HT1080 (cell line): Measurements from ENCODE around the gene UNKL. TPM values are rescaled to one million over a fixed set of nuclear protein-coding genes. Genes with fewer than 3 reads are reported as not detected.

Source experiments
- DNase-seq: peaks from one replicate; pipeline ENCODE4 v3.0.0-alpha.2; 2015; ENCODE audit warnings: low read depth
- polyA plus RNA-seq, 2 experiments: library from polyadenylated mRNA; depleted of rRNA; stranded (reverse); fragments of >200 nt; gene quantifications; 2 replicates each; pipeline ENCODE4 v1.2.3, GENCODE V29; 2015
- total RNA-seq: library from RNA; depleted of rRNA; stranded (reverse); fragments of >200 nt; shearing (Covaris generic); gene quantifications from 2 replicates; pipeline ENCODE4 v1.2.3, GENCODE V29; 2014; rRNA removed

The UNKL gene, protein sequence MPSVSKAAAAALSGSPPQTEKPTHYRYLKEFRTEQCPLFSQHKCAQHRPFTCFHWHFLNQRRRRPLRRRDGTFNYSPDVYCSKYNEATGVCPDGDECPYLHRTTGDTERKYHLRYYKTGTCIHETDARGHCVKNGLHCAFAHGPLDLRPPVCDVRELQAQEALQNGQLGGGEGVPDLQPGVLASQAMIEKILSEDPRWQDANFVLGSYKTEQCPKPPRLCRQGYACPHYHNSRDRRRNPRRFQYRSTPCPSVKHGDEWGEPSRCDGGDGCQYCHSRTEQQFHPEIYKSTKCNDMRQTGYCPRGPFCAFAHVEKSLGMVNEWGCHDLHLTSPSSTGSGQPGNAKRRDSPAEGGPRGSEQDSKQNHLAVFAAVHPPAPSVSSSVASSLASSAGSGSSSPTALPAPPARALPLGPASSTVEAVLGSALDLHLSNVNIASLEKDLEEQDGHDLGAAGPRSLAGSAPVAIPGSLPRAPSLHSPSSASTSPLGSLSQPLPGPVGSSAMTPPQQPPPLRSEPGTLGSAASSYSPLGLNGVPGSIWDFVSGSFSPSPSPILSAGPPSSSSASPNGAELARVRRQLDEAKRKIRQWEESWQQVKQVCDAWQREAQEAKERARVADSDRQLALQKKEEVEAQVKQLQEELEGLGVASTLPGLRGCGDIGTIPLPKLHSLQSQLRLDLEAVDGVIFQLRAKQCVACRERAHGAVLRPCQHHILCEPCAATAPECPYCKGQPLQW
- total RNA-seq: 17.0 and 21.8 TPM in 2 replicates
- polyA plus RNA-seq (2015; cell fraction: cytosol; rRNA removed): 21.2 and 24.3 TPM in 2 replicates
- polyA plus RNA-seq (2015; cell fraction: nucleus; rRNA removed): 47.3 and 53.9 TPM in 2 replicates

DNA sequence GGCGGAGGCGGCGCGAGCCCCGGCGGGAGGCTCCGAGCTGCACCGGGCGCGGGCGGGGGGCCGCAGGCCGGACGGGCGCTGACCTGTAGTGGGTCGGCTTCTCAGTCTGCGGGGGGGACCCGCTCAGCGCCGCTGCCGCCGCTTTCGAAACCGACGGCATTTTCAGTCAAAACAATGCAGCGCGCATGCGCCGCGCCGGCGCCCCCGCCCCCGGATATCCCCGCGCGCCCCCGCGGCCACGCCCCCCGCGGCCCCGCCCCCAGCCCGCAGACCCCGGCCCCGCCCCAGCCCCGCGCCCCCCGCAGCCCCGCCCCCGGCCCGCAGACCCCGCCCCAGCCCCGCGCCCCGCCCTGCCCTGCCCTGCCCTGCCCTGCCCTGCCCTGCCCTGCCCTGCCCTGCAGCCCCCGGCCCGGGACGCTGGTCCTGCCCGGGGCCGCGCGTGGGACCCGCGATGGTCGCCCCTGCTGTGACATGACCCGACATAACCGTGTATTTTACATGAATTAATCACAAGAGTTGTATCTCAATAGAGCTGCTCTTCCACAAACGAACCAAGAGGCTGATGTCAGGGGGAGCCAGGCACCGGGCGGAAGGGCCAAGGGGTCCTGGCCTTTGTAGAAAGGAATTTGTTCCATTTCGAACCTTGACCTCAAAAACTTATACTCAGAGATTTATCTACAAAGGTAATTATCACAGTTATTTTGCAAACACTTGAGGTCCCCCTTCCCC lies at the start of gene UNKL:
UNKL (minus strand) TSS at position 173 of the 729 bp plus-strand sequence; CDS start at position 160, 13 bp downstream.
- no peak for DNase-seq

DNA sequence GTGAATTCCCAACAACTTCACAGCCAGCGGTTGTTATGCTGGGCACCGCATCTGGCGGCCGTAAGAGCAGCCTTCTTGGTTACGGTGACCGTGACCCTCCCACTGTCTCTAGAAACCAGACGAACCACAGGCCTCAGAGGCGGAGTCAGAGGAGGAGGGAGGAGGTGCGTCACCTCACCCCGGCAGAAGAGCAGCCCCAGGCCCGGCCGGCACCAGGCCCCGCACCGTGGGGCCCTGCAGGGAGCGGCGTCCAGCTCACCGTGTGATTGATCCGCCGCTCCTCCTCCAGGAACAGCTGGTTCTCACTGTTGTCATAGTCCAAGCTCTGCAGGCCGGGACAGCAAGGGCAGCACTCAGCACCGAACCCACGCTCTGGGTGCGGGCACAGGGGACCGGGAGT lies 46.6 kb upstream of the UNKL start:
- no peak for DNase-seq

DNA sequence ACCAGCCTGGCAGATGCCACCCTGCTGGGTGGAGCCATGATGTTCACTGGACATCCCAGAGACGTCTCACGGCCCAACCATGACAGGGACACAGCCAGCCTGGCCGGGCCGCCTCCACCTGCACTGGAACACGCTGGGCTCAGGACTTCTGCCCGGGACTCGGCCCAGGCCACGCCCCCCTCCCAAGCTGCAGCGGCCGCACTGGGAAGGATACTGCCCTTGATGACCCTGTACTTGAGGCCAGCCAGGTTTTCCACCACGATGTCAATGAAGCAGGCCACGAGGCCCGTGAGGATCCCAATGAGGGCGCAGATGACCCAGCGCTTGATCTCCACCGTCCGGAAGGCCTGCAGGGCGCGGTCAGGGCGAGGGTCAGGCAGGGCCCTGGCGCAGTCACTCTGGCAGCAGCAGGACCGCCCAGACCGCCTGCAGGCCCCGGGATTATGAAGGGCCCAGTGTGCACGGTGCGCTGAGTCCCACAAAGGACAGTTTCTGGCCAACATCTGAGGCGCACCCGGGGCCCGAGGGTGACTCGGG lies 46.2 kb upstream of the UNKL start:
- DNase-seq: no peak

DNA sequence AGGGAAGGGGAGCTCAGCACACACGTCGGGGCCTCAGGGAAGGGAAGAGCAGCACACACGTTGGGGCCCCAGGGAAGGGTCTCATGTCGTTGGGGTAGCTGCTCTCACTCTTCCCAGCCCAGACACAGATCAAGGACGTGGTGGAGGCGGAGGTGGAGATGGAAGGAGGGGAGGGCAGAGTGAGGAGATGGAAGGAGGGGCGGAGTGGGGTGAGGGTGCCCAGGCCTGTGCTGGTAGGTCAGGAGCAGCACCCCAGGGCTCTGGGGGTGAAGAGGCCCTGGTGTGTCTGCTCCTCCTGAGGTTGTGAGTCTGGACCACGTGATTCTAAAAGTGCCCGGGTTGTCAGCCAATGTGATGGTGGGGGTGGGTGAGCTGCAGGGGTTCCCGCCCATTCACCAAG lies 45.5 kb upstream of the UNKL start:
- no peak for DNase-seq

DNA sequence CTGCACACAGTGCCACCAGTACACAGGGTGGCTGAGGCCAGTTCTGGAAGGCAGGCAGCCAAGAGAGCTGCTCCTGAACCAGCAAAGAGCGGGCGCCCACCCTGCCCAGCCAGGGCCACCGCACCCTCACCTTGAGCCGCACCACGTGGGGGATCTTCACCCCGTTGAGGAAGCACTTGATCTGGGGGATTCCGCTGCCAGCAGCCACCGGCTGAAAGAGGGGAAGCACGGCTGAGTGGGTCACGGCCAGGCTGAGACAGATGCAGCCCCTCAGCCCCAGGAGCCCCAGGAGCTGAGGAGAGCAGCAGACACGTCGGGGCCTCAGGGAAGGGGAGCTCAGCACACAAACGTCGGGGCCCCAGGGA lies 44.5 kb upstream of the UNKL start:
- DNase-seq: no peak

DNA sequence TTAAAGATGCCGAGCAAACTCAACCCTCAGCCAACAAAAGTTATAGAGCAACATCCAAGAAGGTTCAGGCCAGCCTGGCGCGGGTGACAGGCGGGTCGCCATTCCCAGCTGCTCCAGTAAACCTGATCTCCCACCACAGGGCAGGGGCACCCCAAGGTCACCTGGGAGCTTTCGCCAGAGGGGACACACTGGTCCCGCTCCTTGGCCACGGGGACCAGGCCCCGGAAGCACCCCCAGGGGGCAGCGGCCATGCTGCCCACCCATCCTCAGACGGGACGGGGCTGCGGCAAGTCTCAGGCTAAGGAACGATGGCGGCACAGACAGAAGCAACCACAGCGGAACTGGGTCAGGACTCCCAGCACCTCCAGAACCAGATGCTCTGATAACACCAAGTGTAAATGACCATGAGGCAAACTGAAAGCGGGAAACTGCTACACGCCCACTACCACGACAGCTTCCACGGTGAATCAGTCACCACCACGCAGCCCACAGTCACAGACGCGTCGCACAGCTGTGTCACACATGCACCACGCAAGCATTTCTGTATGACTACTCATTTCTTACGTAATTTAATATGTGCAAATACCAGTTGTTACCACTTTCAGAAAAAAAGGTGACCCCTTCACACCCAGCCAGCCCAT lies 44.0 kb upstream of the UNKL start:
- DNase-seq: no peak

DNA sequence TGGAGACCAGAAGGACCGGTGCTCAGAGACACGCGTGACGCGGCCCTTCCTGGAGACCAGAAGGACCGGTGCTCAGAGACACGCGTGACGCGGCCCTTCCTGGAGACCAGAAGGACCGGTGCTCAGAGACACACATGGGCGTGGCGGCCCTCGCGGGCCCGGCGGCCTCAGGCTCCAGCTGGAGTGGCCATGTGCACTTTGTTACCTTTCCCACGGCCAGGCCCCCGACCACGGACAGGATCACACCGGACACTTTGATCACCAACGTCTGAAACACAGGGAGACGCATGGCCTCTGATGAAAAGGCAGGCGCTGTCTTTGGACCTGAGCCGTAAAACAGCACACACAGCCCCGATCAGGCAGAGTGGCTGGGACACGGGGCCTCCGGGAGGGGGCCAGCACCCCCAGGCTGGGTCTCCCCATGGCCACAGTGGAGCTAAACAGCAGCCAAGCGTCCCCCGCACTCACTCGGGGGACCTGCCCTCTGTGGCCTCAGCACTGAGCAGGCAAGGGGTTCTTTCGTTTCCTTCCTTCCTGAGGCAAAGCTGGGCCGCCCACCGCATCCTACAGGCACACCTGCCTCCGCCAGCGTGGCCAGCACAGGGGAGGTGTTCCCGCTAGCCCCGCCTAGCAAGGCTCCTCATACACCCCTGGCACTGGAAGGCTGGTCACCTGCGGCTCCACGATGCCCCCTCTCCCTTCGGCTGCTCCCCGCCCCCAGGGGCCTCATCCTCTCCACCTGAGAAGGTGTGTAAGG lies 43.2 kb upstream of the UNKL start:
- DNase-seq: no peak

DNA sequence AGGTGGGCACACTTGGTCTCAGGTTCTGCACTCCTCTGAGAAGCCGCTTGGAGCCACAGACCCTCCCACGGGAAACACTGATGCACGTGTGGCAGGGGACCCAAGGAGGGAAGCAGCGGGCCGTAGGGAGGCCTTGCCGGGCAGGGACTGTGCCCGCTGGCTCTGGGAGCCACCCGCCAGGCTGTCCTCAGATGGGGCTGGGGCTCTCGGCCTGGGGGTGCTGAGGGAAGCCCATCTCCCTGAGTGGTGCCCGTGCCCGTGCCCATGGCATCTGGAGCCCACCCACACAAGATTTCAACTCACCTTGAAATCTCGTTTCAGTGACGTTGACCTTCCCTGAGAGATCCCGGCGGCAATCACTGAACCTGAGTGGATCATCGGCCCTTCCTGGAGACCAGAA lies 42.4 kb upstream of the UNKL start:
- no peak for DNase-seq

DNA sequence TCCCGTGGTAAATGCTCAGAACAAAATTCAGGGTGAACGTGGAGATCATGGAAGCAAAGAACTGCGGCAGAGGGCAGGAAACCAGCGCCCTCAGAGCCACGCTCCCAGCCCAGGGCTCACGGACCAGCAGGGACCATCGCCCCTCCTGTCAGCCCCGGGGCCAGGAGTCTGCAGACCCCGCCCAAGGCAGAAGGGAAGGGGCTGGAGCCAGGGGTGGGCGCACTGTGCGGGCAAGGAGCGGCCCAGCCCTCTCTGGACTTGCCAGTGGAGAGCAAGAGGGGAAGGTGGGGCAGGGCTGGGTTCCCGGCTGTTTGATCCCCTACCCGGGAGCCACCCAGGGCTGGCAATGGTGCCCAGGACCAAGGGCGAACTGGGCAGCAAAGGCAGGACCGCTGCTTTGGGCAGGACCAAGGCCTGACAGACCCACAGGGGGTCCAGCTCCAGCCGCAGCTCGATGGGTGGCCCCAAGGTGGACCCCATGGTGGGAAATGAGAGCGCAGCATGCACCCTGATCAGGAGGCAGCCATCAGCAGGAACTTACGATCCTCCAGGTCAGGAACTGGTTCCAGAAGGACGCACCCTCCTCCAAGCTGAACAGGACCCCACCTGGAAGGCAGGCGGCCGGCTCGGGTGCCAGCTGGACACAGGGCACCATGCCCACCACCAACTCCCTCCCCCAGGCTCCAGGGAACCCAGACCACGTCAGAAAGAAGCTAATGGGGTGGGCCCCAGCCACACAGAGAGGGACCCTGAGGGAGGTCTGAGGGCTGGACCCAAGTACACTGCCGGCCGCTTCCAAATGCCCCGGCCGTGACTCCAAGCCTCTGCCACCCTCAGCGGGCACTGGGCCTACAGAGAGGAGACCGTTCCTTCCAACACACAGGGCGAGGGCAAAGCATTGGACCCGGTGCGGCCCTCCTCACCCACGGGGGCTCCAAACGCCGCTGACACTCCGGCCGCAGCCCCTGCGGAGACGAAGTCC lies 41.0 kb upstream of the UNKL start:
- DNase-seq: no peak

DNA sequence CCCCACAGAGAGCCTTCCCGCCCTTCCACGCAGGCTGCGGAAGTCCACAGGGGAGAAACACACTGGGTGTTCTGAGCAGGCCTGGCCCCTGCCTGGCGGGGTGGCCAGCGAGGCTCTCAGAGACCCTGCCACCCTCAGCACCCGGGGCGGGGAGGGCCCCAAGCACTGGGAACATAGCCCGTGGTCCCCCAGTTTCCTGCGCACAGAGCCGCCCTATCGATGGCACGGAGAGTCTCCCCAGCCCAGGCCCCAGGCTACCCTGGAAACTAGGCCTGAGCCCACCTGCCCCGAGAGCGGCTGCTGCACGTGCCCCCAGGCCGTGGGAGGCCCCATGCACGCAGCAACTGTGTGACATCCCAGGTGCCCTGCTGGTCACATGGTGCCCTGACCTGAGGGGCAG lies 40.1 kb upstream of the UNKL start:
- DNase-seq: no peak

DNA sequence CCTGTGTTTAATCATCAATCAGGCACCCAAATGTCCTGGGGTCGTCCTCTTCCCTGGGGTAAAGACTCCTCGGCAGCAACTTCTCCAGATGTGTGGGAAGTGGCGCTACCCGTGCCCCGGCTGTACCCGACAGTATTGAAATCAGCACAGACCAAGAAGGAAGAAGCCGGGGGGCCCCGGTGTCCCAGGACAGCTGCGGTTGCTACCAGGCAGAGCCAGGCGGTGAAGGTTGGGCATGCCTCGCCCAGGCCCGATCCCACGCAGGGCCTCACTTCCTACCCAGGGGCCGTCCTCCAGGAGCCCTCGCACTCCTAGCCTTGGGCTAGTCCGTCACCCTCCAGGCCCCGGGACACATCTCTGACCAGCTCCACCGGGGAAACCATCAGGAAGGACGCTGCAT lies 38.8 kb upstream of the UNKL start:
- no peak for DNase-seq

DNA sequence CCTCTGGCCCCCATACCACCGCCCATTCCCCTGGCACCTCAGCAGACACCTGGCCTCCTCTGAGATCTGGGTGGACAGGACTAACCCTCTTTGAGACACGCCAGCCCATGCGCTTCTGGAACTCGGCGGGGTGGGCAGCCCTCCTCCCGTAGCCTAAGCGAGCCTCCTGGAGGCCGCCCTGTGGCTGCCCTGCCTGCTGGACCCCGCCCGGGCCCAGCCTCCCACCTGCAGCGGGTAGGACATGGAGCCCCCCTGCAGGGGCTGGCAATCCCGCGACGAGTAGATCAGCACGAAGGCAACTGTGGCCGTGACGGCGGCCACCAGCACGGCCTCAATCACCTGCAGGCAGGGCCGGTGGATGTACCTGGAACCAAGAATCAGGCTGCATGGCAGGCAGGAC lies 38.0 kb upstream of the UNKL start:
- no peak for DNase-seq

DNA sequence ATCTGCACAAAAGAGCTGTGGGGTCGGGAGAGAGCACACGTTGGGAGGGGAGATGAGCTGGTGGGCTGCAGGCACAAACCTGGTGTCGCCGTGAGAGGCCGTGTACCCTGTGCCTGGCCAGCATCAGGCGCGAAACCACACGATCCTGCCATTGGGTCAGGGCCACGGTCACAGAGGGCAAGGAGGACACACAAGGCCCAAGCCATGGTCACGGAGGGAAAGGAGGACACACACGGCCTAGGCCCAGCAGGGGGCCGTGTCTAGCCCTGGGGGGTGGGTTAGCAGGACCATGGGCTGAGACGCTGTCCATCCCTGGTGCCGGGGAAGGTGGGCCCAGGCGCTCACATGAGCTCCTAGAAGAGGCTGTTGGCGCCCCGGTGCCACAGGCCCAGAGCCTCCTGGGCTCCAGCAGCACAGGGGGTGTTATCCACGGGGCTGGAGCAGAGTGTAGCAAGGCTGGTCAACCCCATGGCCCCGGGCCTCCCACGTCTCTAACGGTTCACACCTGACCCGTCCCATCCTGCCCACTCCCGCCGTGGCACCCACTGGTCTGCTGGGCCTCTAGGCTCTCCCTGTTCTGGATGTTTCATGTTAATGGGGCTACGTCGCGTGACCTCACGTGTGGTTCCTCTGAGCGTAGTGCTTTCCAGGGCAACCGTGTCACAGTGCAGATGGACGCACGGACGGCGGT lies 37.3 kb upstream of the UNKL start:
- no peak for DNase-seq

DNA sequence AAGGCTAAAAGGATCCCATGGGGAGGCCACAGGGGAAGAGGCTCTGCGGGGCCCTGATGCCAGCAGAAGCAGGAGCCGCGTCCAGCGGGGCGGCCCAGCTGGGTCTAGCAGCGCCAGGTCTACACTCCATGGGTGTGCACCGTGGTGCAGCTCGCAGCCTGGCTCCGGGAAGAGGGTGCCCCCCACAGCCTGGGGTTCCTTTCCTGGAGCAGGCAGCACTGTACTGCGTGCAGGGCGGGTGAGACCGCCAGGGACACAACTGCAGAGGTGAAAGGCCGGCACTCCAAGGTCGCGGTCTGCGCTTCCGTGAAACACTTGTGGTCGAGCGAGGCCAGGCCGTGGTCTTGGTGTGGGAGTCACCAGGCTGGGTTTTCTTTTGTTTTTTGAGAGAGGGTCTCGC lies 36.3 kb upstream of the UNKL start:
- no peak for DNase-seq

DNA sequence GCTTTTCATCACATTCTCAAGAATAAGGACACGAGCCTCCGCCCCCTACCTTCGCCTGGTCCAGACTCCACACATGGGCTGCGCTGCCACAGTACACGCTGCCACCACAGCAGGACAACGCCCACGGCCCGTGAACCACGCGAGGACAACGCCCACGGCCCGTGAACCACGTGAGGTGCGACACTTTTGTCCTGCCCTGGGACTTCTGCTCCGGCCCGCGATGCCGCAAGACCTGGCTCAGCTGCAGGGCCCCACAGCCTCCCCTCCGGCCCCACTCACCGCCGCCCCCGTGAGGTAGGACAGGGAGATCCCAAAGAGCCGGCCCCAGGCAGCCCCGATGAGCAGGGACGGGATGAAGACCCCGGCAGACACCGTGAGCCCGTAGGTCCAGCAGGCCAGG lies 35.7 kb upstream of the UNKL start:
- no peak for DNase-seq

DNA sequence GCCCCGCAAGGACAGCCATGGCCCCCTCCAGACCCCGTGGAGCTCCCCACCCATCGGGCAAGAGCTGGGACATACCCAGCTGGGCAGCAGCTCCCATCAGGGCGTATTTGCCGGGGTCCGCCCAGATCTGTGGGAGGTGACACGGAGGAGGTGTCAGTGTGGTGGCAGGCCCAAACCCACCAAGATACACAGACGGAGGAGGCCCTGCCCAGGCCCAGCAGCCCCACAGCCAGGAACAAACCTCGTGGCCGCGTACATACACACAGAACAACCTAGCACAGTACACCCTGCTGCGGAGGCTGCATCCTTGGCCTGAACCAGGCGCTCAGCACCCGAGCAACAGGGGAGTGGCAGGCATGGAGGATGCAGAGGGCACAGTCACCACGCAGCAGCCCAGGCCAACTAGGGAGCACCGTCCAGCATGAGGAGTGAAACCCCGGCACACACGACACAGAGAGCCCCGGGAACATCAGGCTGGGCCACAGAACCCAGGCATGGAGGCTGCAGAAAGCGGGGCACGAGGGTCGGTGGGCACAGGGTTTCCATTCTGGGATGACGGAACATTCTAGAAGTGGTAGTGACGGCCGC lies 34.8 kb upstream of the UNKL start:
- DNase-seq: no peak

DNA sequence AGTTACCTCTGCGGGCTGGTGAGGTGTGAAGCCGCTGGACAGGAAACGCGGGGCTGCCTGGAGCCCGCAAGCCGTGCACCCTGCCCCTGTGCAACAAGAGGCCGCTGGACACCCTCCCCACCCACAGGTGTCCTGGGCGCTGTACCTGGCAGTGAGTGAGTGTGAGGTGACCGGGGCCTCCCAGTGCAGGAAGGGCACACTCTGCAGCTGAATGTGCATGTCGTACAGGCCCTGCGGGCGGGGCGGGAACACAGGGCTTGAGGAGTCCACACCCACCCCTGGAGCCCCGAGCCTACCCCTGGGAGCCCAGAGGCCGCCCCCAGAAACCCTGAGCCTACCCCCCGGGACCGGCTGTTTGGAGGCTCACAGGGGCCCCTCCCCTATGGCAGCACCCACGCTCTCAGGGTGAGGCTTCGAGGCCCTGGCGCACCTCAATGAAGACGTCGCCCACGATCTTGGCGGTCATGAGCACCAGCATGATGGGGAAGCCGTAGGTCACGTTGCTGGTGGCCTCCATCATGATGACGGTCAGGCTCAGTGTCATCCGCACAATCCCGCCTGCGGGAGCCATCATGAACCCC lies 34.1 kb upstream of the UNKL start:
- DNase-seq: no peak

DNA sequence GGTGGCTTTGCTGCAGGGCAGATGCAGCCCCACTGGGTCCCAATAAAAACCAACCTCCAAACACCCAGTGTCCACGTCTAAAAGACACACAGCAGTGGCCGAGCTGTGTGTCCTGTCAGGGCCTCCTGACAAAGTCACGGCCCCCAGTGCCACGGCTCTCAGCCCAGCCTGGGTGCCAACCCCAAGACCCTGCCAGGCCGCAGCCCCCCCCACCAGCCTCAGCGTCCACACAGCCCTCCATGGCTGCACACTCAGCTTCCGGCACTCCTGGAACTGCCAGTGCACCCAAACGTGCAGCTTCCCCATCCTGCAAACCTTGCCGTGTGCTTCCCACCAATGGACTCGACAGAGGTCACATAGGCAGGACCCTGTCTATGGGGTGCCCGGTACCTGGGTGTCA lies 33.5 kb upstream of the UNKL start:
- no peak for DNase-seq
